K562 (cell line): ENCODE data around the gene CD4. TPM values are rescaled to one million over a fixed set of nuclear protein-coding genes. Genes with fewer than 3 reads are reported as not detected.

ENCODE experiments used
- ATF1 ChIP-seq, 2 experiments: fragments of 450-650 bp in 1 of 2; IDR thresholded peaks; 2 replicates each; pipeline ENCODE4 v1.6.1; 2016; ENCODE audit warnings: missing compliant biosample characterization in 1 of 2, missing genetic modification characterization in 1 of 2
- BDP1 ChIP-seq: IDR thresholded peaks from 3 replicates; pipeline ENCODE4 v1.6.1; 2011; ENCODE audit not compliant: insufficient read length, insufficient read depth
- GTF2E2 ChIP-seq: fragments of 200-800 bp; sonication (Bioruptor generic); IDR thresholded peaks from 2 replicates; pipeline ENCODE4 v1.6.1; 2016; ENCODE audit warnings: missing genetic modification characterization, missing compliant biosample characterization
- GTF2F1 ChIP-seq: IDR thresholded peaks from 2 replicates; pipeline ENCODE4 v1.6.1; 2011; ENCODE audit warnings: low read depth, low read length, improper control_type of control experiment
- HMGN3 ChIP-seq: IDR thresholded peaks from 2 replicates; pipeline ENCODE4 v1.6.1; 2011; ENCODE audit warnings: borderline replicate concordance, low read depth, mild to moderate bottlenecking, mixed read lengths, low read length; ENCODE audit not compliant: insufficient read length; ENCODE audit errors: extremely low read depth
- ILF3 ChIP-seq: fragments of 450-650 bp; IDR thresholded peaks from 2 replicates; pipeline ENCODE4 v1.6.1; 2018; ENCODE audit warnings: antibody characterized with exemption, mild to moderate bottlenecking, moderate library complexity, borderline replicate concordance
- KLF1 ChIP-seq: fragments of 450-650 bp; IDR thresholded peaks from 2 replicates; pipeline ENCODE4 v1.6.1; 2016; ENCODE audit warnings: missing genetic modification characterization, missing compliant biosample characterization
- KLF16 ChIP-seq: IDR thresholded peaks from 2 replicates; pipeline ENCODE4 v1.6.1; 2016; ENCODE audit warnings: antibody characterized with exemption
- MCM5 ChIP-seq: fragments of 450-650 bp; IDR thresholded peaks from 2 replicates; pipeline ENCODE4 v1.6.1; 2016; ENCODE audit warnings: low read depth
- MYNN ChIP-seq, 2 experiments: sonication (generic); formaldehyde crosslinking in 1 of 2; IDR thresholded peaks; 2 replicates each; pipeline versions ENCODE4 v1.5.0 to v1.6.1; 2016 to 2020; ENCODE audit warnings: antibody characterized with exemption in 1 of 2, missing genetic modification reagents in 1 of 2
- SP1 ChIP-seq: sonication (generic); formaldehyde crosslinking; IDR thresholded peaks from 2 replicates; pipeline ENCODE4 v1.8.1; 2022; ENCODE audit warnings: mild to moderate bottlenecking, missing genetic modification reagents
- SRSF3 ChIP-seq: fragments of 200-400 bp; formaldehyde crosslinking; IDR thresholded peaks from 2 replicates; pipeline ENCODE4 v1.6.1; 2016; ENCODE audit warnings: mild to moderate bottlenecking, low read length, moderate library complexity; ENCODE audit not compliant: insufficient read depth
- XRCC5 ChIP-seq: fragments of 200-400 bp; formaldehyde crosslinking; IDR thresholded peaks from 2 replicates; pipeline ENCODE4 v1.6.1; 2017; ENCODE audit warnings: low read depth, mild to moderate bottlenecking, low read length
- ZNF174 ChIP-seq: fragments of 250-450 bp; sonication (Bioruptor Pico); IDR thresholded peaks from 2 replicates; pipeline ENCODE4 v1.4.0; 2020; ENCODE audit warnings: mild to moderate bottlenecking
- ZNF436 ChIP-seq: fragments of 250-450, 450-650 bp; sonication (Bioruptor Pico); formaldehyde crosslinking; IDR thresholded peaks from 2 replicates; pipeline ENCODE4 v1.7.0; 2020; ENCODE audit warnings: mild to moderate bottlenecking
- ZNF511 ChIP-seq: sonication (generic); formaldehyde crosslinking; IDR thresholded peaks from 2 replicates; pipeline ENCODE4 v1.8.0; 2022; ENCODE audit warnings: mild to moderate bottlenecking, missing genetic modification reagents
- polyA plus RNA-seq, 8 experiments: library from polyadenylated mRNA; depleted of rRNA in 4 of 8; stranded (reverse) in 5 of 8; unstranded in 3 of 8; fragments of >200 nt; fragmentation: Nextera tagmentation in 2 of 8; fragmentation: Illumina TruSeq in 1 of 8; extraction: Ambion mirVana in 2 of 8; extraction: Trizol in 1 of 8; gene quantifications; 2 replicates each; pipeline versions ENCODE4 v1.2.1 to v1.2.3, GENCODE V29; 2011 to 2014; ENCODE audit warnings: inconsistent platforms in 1 of 8, missing spikeins in 1 of 8
- total RNA-seq, 7 experiments: library from RNA; depleted of rRNA in 6 of 7; stranded (reverse); fragments of >200 nt in 6 of 7; fragmentation: Illumina TruSeq in 2 of 7; extraction: Trizol in 2 of 7; gene quantifications; 2 replicates each; pipeline versions ENCODE4 v1.2.1 to v1.2.3, GENCODE V29; 2011 to 2021; ENCODE audit warnings: low replicate concordance in 1 of 7
- TF ChIP-seq, protein P1 (sequence below): fragments of 250-450 bp; sonication (Bioruptor Pico); IDR thresholded peaks from 2 replicates; pipeline ENCODE4 v1.5.0; 2020; ENCODE audit warnings: mild to moderate bottlenecking
- TF ChIP-seq, protein P2 (sequence below): fragments of 250-450 bp; sonication (Bioruptor Pico); IDR thresholded peaks from 2 replicates; pipeline ENCODE4 v1.5.0; 2021; ENCODE audit warnings: mild to moderate bottlenecking, moderate library complexity
- TF ChIP-seq, protein P3 (sequence below): fragments of 450-650 bp; IDR thresholded peaks from 2 replicates; pipeline ENCODE4 v1.6.1; 2016; ENCODE audit warnings: mild to moderate bottlenecking

The CD4 gene
- total and polyA plus RNA-seq, 9 of the 15 experiments (the other 6 are each of a cell fraction or from before 2014, with no cell fraction given), result 0.06 to 0.27 (median 0.09) TPM; not detected in 5

GRCh38 chr12:6778574-6779550 is 10.5 kb upstream of the CD4 start (continued):
- TF ChIP-seq, protein P1, sequence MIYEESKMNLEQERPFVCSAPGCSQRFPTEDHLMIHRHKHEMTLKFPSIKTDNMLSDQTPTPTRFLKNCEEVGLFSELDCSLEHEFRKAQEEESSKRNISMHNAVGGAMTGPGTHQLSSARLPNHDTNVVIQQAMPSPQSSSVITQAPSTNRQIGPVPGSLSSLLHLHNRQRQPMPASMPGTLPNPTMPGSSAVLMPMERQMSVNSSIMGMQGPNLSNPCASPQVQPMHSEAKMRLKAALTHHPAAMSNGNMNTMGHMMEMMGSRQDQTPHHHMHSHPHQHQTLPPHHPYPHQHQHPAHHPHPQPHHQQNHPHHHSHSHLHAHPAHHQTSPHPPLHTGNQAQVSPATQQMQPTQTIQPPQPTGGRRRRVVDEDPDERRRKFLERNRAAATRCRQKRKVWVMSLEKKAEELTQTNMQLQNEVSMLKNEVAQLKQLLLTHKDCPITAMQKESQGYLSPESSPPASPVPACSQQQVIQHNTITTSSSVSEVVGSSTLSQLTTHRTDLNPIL (CRISPR knock-in tag), result no peak
- TF ChIP-seq ZNF174 (CRISPR knock-in tag) (no peak), ILF3 (no peak), ZNF436 (no peak), GTF2E2 (tag) (no peak), ZNF511 (no peak), KLF1 (tag) (no peak), MCM5 (no peak), GTF2F1 (no peak), KLF16 (peak; percentile 55; the same call in 1 of the 2 replicates), XRCC5 (no peak), HMGN3 (peak; percentile 67), MYNN (IDR thresholded peaks at IDR 0.05) (0 out of 2 replicates have a peak, but pooled peaks have one; percentile 52), MYNN (CRISPR knock-in tag; IDR thresholded peaks at IDR 0.05) (no peak), SRSF3 (no peak), ATF1 (CRISPR knock-in tag; IDR thresholded peaks at IDR 0.05) (no peak), ATF1 (tag; IDR thresholded peaks at IDR 0.05) (peak; percentile 64; the same call in 1 of the 2 replicates), SP1 (CRISPR knock-in tag) (peak; percentile 62; the same call in 1 of the 2 replicates), BDP1 (no peak)
- TF ChIP-seq, protein P2, sequence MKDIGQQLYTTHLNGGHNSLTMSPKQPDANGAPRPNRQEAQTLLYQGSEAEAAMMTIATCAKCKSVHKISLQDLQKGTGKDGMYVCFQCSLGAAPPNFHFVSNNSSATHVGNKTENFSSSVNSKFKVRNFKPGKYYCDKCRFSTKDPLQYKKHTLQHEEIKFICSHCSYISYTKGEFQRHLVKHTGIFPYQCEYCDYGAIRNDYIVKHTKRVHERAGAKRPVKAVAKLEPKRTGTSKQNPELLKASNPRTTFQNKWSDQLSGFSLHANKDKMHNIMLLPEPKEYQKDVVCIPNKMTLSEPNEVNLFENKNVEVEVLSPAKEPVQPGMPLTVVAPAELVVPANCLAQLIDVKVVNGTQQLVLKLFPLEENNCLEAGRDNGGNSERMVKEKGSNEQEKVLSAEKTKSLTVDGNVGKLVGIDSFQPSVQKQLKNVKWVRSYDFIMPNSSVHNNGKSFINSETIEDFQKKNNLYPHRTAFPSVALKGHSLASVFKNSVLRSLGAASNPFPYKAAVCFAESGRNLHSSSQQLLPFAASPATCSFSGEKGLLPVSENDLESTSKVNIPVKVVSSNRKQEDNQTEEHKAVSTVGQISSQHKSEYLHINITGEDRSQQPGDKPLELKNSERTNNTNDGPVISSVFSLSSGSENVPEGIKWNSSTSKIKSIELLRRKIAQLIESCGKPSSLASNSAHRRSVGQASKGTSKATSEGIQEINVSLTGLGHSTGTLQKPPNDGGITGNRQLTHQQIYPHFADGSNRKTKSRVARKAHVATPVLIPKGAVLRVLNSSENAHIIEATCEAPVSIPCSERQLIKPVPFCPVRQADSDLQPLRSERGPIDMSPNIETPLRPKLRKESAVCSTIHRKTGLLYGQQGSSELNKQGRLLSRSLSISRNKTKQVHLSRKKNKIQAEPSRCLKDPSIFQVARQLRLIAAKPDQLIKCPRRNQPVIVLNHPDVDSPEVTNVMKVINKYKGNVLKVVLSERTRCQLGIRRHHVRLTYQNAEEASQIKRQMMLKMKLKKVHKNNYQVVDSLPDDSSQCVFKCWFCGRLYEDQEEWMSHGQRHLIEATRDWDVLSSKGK (CRISPR knock-in tag), result no peak
- TF ChIP-seq, protein P3, sequence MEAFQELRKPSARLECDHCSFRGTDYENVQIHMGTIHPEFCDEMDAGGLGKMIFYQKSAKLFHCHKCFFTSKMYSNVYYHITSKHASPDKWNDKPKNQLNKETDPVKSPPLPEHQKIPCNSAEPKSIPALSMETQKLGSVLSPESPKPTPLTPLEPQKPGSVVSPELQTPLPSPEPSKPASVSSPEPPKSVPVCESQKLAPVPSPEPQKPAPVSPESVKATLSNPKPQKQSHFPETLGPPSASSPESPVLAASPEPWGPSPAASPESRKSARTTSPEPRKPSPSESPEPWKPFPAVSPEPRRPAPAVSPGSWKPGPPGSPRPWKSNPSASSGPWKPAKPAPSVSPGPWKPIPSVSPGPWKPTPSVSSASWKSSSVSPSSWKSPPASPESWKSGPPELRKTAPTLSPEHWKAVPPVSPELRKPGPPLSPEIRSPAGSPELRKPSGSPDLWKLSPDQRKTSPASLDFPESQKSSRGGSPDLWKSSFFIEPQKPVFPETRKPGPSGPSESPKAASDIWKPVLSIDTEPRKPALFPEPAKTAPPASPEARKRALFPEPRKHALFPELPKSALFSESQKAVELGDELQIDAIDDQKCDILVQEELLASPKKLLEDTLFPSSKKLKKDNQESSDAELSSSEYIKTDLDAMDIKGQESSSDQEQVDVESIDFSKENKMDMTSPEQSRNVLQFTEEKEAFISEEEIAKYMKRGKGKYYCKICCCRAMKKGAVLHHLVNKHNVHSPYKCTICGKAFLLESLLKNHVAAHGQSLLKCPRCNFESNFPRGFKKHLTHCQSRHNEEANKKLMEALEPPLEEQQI, result no peak
